Measurements from ENCODE around the gene PRKACG.
"Not testable (repeated sequence)": the region's sequence is repeated elsewhere in the genome, so short reads cannot be mapped to it uniquely, and the experiment has no call there.

Gene PRKACG

GRCh38 chr9:69014013-69014412 lies at the start of gene PRKACG:
Gene PRKACG, minus strand, starts transcription at chr9:69014113. Its CDS starts 21 bp downstream, at chr9:69014092.
- DNase-seq (ENCODE audit: low read depth): no peak

DNA sequence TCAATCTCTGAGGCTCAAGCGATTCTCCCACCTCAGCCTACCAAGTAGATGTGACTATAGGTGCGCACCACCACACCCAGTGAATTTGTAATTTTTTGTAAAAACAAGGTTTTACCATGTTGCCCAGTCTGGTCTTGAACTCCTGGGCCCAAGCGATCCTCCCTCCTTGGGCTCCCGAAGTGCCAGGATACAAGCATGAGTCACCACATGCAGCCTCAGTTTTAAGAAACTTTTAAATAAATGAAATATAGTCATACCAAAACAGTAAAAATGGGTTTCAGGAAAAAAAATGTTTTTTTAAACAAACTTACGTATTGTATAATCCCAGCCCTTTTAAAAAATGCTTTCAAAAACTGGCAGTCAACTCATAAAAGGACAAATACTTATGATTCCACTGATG lies 48.3 kb upstream of the PRKACG start:
- DNase-seq (ENCODE audit: low read depth): no peak

DNA sequence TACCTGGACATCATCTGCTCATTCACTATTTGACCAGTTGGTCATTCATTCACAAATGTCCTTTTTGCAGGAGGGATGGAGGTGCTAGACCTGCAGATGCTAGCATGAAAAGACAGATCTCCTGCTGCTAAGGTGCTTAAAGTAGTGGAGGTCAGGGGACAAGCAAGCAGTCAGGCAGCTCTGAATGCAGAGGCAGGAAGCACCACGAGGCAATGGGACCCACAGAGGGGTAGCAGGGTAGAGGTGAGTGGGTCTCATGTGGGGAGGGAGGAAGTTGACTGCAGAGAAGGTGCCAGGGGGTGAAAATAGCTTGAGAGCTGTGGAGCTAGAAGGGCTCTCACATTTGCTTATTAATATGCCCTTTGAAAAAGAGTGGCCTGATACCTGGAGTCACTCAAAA lies 46.9 kb upstream of the PRKACG start:
- DNase-seq (ENCODE audit: low read depth): no peak

- no peak for DNase-seq (ENCODE audit: low read depth)
These were observed 44.2 kb upstream of the PRKACG start for GRCh38 chr9:69058101-69058500.

- DNase-seq (ENCODE audit: low read depth): no peak
These were observed 42.4 kb upstream of the PRKACG start for GRCh38 chr9:69056191-69056815.

- no peak for DNase-seq (ENCODE audit: low read depth)
These were observed 41.1 kb upstream of the PRKACG start for GRCh38 chr9:69054989-69055388.

DNA sequence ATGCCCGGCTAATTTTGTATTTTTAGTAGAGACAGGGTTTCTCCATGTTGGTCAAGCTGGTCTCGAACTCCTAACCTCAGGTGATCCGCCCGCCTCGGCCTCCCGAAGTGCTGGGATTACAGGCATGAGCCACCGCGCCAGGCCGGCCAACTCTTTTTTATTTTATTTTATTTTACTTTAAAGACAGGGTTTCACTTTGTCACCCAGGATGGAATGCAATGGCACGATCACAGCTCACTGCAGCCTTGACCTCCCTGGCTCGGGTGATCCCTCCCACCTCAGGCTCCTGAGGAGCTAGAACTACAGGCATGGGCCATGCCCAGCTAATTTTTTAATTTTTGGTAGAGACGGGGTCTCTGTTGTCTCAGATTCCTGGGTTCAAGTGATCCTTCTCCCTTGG lies 37.0 kb upstream of the PRKACG start:
- not testable (repeated sequence) for DNase-seq (ENCODE audit: low read depth)

DNA sequence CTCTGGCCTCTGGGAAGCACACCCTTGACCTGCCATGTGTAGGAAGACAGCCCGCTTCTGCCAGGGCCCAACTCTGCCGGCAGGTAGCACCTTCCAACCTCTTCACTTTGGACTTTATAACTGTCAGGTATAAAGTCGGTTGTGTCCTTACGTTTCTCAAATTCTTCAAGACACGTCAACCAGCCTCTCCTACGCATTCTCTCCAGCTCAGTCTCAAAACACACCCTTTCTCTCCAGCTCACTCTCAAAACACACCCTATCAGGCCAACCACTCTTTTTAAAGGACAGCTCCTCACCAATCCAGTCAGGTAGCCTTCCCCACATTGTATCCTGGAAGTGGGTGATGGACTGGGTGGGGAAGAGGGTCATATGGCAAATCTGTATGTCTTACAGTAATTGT lies 35.2 kb upstream of the PRKACG start:
- DNase-seq (ENCODE audit: low read depth): no peak

DNA sequence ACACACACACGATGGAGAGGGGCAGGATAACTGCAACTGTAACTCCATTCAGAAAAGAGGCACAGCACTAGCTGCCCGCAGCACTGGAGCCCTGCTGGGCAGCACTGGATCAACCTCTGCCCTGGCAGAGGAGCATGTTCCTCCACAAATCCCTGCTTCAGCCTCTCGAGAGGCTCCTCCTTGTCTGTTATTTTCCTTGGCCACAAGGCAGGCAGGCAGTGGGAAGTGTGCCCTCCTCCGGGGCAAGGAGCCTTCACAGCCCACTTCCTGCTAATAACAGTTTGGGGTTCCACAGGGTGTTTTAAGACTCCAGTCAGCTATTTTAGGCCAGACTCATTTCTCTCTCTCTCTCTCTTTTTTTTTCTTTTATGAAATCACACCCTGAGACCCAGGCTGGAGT lies 33.5 kb upstream of the PRKACG start:
- DNase-seq (ENCODE audit: low read depth): no peak

GRCh38 chr9:69046723-69047122 lies 32.8 kb upstream of the PRKACG start:
- no peak for DNase-seq (ENCODE audit: low read depth)

DNA sequence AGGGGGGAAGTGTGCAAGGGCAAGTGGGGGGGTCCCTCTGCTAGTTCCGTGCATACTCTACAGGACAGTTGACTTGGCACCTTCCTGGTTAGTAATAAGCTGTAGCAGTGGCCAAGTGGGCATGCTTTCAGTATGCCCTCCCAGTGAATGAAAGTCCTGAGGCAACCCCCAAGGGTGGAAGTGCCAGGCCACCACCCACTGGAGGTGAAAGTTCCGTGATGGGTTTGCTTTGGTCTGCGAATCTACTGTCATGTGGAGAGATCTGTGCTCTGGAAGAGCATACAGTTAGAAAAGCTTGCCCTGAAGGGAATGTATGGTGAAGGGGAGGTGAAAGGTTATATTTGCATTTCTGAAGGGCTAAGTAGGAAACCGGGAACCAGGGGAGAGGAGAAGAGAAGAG lies 31.9 kb upstream of the PRKACG start:
- DNase-seq (ENCODE audit: low read depth): no peak

DNA sequence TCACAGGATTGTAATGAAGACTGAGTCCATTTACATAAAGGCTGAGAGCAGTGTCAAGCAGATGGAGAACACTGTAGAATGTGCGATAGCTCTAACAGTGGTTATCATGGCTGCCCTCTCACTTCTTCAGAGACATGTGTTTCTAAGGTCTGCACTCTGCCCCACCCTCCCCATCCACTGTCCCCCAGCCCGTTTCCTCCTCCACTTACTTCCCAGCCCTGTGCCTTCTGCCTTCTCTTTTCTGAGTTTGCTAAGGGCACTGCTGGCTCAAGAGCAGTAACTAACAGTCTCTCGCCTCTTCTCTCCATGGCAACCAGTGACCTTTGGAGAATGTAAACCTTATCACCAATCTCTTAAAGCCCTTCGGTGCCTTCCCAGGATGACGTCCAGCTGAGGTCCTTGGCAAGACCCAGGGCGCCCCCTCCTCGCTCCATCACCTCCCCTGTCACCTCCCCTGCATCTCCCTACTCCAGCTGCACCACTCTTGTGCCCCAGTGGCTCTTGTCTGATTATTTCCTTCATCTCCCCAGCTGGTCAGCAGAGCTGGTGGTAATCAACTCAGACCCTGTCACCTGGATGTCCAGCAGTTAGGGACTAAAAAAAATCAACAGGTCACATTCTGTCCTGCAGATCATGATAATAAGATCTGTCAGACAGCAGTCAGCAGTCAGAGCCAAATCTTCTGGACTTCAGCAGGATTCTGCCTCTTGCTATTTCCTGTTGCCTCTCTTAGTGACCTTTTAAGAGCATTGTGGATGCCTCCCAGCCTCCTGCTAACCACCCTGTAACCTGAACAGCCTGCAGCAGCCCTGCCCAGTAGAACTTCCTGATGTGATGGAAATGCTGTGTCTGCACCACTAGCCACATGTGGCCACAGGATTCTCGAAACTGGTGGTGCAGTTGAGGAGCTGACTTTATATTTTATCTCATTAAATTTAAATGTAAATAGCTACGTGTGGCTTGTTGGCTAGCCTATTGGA lies 30.6 kb upstream of the PRKACG start:
- DNase-seq (ENCODE audit: low read depth): no peak

GRCh38 chr9:69040646-69041045 lies 26.7 kb upstream of the PRKACG start:
- no peak for DNase-seq (ENCODE audit: low read depth)

GRCh38 chr9:69036799-69037198 lies 22.9 kb upstream of the PRKACG start:
- no peak for DNase-seq (ENCODE audit: low read depth)

- DNase-seq (ENCODE audit: low read depth): no peak
These were observed 22.4 kb upstream of the PRKACG start for GRCh38 chr9:69036309-69036708.

- DNase-seq (ENCODE audit: low read depth): no peak
These were observed 21.8 kb upstream of the PRKACG start, which contains the start of gene FXN for GRCh38 chr9:69035438-69036308. Gene FXN, plus strand, starts transcription at chr9:69035752. Its CDS starts 31 bp downstream, at chr9:69035783.

DNA sequence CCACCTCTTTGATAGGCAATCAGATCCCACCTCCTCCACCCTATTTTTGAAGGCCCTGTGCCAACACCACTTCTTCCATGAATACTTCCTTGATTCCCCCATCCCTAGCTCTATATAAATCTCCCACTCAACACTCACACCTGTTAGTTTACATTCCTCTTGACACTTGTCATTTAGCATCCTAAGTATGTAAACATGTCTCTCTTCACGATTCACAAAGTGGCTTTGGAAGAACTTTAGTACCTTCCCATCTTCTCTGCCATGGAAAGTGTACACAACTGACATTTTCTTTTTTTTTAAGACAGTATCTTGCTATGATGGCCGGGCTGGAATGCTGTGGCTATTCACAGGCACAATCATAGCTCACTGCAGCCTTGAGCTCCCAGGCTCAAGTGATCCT lies 20.2 kb upstream of the PRKACG start:
- no peak for DNase-seq (ENCODE audit: low read depth)

DNA sequence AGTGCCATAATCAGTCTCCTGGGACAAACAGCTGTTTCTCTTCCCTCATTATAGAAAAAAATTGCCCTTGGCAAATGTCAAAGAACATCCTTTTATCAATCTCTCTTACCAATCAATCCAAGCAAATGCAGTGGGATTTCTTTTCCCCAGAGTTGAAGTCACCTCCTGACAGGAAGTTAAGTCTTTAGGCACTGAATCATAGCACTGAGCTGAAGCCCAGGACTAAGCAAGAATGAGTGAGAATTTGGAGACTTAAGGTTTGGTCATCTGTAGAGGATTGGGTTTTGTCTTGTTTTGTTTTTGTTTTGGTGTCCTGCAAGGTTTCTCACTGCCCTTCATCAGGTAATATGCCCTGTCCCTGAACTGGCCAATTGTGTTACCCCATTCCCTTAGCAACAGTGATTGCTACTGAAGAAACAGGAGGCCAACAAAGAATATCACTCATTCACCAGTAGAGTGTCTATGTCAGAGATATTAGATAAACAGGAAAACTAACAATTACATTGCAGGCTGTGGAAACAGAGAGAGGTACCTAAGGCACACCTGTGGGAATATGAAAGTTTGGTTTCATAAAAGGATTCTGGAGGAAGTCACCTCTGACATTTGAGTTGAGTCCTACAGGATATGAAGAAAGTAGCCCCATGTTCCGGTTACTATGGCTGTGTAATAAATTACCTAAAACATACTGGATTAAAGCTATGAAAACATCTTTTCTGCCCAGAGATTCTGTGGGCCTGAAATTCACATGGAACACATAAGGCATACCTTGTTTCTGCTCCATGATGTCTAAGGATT lies 17.1 kb upstream of the PRKACG start:
- DNase-seq (ENCODE audit: low read depth): no peak

DNA sequence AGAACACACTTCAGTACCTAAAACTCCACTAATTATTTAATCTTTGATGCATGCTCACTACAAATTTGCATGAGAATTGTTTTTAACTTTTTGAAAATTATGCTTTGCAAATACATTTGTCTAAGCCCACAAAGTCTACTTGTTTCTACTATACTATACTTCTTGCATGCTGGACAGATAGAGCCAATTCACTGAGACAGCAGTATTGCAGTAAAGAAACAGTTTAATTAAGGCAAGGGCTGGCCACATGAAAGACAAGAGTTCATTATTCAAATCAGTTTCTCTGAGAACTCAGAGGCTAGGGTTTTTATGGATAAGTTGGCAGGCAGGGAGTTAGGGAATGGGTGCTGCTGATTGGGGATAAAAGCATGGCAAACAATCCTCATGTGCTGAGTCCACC lies 15.6 kb upstream of the PRKACG start:
- no peak for DNase-seq (ENCODE audit: low read depth)

DNA sequence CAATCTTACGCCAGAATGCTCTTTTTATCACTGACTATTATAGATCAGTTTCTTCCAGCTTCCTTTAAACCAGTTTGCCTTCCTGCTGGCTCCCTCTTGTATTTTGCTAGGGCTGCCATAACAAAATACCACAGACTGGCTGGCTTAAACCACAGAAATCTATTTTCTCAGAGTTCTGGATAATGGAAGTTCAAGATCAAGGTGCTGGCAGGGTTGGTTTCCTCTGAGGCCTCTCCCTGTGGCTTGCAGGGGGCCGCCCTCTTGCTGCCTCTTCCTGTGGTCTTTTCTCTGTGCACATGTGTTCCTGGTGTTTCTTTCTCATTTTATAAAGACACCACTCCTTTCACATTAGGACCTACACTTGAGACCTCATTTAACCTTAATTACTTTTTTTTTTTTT lies 14.8 kb upstream of the PRKACG start:
- no peak for DNase-seq (ENCODE audit: low read depth)

DNA sequence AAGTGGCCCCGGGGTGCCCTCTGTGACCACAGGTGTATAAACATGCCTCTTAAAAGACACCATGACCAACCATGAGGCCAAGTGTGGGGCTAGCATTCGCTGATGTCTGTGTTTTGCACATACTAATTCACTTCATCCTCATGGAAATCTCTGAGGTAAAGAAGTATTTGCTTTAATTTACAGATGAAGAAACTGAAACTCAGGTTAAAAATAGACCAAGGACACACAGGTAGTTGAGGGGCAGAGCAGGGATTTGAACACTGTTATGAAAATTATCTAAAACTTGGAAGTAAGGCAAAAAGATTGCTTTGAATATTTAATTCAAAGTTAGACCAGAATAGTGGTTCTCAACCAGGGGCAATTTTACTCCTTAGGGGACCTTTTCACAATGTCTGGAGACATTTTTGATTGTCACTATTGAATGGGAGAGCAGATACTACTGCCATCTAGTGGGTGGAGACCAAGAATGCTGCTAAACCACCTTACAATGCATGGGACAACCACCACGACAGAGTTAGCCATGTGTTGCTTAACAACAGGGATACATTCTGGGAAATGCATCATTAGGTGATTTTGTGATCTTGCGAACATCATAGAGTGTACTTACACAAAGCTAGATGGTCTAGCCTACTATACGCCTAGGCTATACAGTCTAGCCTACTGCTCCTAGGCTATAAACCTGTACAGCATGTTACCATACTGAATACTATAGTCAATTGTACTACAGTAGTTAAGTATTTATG lies 13.6 kb upstream of the PRKACG start:
- no peak for DNase-seq (ENCODE audit: low read depth)

Data from HS-27A (cell line).